Thoracic aorta (tissue), 2 donors: ENCODE data around the gene USP47. TPM values are rescaled to one million over a fixed set of nuclear protein-coding genes. Genes with fewer than 3 reads are reported as not detected.

Experiments used
- ATAC-seq: fragments of 150-250 bp; one replicate; pipeline ENCODE4 v1.8.0; 2017; ENCODE audit warnings: low read depth; ENCODE audit not compliant: insufficient number of reproducible peaks, low FRiP score
- DNase-seq: peaks from one replicate; pipeline ENCODE4 v3.0.0-alpha.2; 2020; ENCODE audit warnings: low spot score
- H3K27ac ChIP-seq, 2 donors: fragments of 200-600 bp; sonication (generic); 1 replicate in 1 of 2; 2 replicates in 1 of 2; pipeline ENCODE4 v1.5.1; 2016; ENCODE audit warnings: mild to moderate bottlenecking in 2 of 2, moderate library complexity in 2 of 2
- H3K27me3 ChIP-seq: fragments of 200-600 bp; sonication (generic); replicated peaks from 2 replicates; pipeline ENCODE4 v1.6.0; 2016; ENCODE audit warnings: mild to moderate bottlenecking; ENCODE audit not compliant: insufficient read depth
- H3K36me3 ChIP-seq: fragments of 200-600 bp; sonication (generic); one replicate; pipeline ENCODE4 v1.5.1; 2016
- H3K4me1 ChIP-seq, 2 donors: fragments of 200-600 bp; sonication (generic); 1 replicate in 1 of 2; 2 replicates in 1 of 2; pipeline versions ENCODE4 v1.5.1 to v1.6.0; 2016; ENCODE audit warnings: low read depth in 2 of 2, mild to moderate bottlenecking in 1 of 2; ENCODE audit not compliant: control insufficient read depth in 1 of 2
- H3K4me3 ChIP-seq: fragments of 200-600 bp; sonication (generic); 2 replicates; pipeline ENCODE4 v1.5.1; 2016; ENCODE audit warnings: mild to moderate bottlenecking
- H3K9me3 ChIP-seq: fragments of 200-600 bp; sonication (generic); 2 replicates; pipeline ENCODE4 v1.5.1; 2016
- total RNA-seq, 2 donors: library from RNA; depleted of rRNA; stranded (reverse); fragments of >200 nt; gene quantifications; one replicate each; pipeline versions ENCODE4 v1.1.0 to v1.2.3, GENCODE V29; 2016
- TF ChIP-seq, protein P1 (sequence below): fragments of 200-600 bp; sonication (generic); IDR thresholded peaks from one replicate; pipeline ENCODE4 v1.5.1; 2019; ENCODE audit warnings: antibody characterized with exemption

Gene USP47
- total RNA-seq, 2 donors from 2014 or later, result 55.0 to 86.4 TPM

DNA sequence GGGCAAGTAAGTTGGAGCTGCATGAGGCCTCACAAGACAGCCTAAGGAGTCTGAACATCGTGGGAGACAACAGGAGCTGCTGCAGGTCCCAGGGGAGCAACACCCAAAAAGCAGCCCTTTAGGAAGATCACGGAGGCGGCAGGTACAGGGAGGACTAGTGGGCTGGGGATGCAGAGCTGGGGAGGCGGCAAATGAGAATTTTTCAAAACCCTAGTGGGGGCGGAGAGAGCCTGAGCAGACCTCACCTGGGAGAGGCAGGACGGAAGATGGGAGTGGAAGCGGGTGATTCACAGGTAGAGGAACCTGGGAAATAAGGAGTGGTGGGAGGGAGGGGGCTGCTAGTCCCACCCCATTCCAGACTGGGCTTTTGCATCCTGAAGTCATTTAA, 124.6 kb downstream of the USP47 start:
- no peak overlapping the region for H3K27ac ChIP-seq
- DNase-seq, result no peak
- ATAC-seq, result no peak
- TF ChIP-seq, protein P1, sequence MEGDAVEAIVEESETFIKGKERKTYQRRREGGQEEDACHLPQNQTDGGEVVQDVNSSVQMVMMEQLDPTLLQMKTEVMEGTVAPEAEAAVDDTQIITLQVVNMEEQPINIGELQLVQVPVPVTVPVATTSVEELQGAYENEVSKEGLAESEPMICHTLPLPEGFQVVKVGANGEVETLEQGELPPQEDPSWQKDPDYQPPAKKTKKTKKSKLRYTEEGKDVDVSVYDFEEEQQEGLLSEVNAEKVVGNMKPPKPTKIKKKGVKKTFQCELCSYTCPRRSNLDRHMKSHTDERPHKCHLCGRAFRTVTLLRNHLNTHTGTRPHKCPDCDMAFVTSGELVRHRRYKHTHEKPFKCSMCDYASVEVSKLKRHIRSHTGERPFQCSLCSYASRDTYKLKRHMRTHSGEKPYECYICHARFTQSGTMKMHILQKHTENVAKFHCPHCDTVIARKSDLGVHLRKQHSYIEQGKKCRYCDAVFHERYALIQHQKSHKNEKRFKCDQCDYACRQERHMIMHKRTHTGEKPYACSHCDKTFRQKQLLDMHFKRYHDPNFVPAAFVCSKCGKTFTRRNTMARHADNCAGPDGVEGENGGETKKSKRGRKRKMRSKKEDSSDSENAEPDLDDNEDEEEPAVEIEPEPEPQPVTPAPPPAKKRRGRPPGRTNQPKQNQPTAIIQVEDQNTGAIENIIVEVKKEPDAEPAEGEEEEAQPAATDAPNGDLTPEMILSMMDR, result no peak
- peaks cover 0 to 34% of the 10 kb centered on the region in 2 donors for H3K4me1 ChIP-seq
- H3K36me3 ChIP-seq, result no peaks in the 10 kb centered on the region
- no peaks in the 10 kb centered on the region for H3K27me3 ChIP-seq
- H3K9me3 ChIP-seq, result no peaks in the 10 kb centered on the region
- no peak overlapping the region for H3K4me3 ChIP-seq

DNA sequence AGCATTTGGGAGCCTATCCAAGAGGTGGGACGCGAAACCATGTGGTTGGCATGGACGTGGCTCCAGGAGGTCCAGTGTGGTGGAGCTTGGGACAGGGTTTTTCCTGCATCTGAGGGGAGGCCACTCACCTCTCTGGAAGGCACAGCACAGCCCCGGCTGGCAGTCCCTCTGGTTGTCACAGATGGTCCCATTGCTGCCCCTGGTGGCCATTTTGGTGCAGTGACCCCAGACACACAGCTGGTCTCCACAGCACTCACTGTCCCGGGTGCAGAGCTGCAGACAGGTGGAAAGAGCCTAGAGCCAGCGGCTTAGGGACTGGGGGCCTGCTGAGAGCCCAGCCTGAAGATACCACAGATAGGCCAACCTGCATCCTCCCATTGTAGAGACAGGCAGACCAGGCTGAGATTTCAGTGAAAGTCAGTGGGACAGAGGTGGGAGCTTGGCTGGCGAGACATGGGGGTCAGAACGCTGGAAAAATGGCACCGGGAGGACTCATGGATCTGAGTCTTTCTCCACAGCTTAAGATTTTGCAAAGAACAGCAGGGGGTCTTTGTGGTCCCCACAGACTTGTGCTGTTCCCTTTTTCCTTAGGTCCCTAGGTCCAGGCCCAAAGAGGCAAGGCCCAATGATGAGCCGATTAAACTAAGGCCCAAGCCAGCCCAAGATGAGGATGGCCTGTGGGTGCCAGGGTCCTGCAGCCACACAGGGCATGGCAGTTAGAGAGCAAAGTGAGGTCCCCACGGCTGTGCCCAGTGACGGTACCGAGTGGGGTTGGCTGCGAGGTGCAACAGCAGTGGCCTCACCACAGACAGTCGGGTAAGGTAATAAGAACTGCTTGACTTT, 125.3 kb downstream of the USP47 start:
- TF ChIP-seq, protein P1, result peak; percentile 81
- no peaks in the 10 kb centered on the region for H3K36me3 ChIP-seq
- DNase-seq, result no peak

DNA sequence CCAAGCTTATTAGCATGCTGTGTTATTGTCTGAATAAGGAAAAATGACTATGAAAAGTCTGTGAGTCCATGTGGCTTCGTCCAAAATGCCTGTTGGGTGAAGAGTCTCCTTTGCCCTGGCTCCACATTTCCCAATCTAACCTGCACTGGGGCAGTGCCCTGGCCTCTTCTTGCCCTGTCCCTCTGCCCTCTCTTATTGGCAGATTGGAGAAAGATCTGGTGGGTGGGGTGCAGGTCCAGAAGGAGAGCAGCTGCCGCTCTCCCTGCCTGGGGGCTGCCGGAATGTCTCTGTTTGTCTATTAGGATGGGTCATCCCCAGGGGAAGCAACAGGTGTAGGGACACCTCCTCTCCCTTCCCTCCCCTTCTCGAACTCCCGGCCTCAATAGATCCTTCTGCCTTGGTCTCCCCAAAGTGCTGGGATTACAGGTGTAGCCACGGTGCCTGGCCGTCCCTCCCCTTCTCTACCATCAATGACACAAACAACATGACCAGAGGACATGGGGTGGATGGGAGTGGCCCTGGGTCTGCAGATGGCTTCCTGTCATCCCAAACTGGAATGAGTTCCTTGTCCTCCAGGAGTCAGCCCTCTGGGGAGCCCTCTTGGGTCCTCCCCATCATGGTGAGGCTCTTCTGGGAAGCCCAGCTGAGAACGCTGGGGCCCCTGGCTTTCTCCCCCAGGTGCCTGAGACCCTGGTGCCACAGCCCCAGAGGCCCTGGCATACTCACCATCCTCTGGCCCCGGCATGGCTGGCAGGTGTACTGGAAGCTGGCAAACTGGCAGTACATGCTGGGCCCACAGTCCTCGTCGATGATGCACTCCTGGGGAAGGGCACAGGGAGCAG, 126.1 kb downstream of the USP47 start:
- Histone ChIP-seq H3K36me3 (no peaks in the 10 kb centered on the region), H3K27me3 (no peaks in the 10 kb centered on the region), H3K27ac (no peak overlapping the region), H3K4me3 (no peak overlapping the region), H3K9me3 (no peaks in the 10 kb centered on the region), H3K4me1 (peaks cover 6 to 49% of the 10 kb centered on the region in 2 donors)
- DNase-seq, result no peak
- no peak for ATAC-seq
- TF ChIP-seq, protein P1, result no peak

More for the DNA sequence above, 125.3 kb downstream of the USP47 start:
- H3K4me3 ChIP-seq, result no peak overlapping the region
- H3K27me3 ChIP-seq, result no peaks in the 10 kb centered on the region
- peaks cover 0 to 41% of the 10 kb centered on the region in 2 donors for H3K4me1 ChIP-seq
- H3K9me3 ChIP-seq, result no peaks in the 10 kb centered on the region
- no peak for ATAC-seq
- no peak overlapping the region for H3K27ac ChIP-seq

- DNase-seq, result no peak
- ATAC-seq, result no peak
- no peaks in the 10 kb centered on the region for H3K27me3 ChIP-seq
- H3K4me3 ChIP-seq, result no peak overlapping the region
- no peaks in the 10 kb centered on the region for H3K9me3 ChIP-seq
- H3K36me3 ChIP-seq, result no peaks in the 10 kb centered on the region
- H3K27ac ChIP-seq, result peak overlapping the region in 1 of 2 donors; percentile 30
- TF ChIP-seq, protein P1, result no peak
- H3K4me1 ChIP-seq, result peaks cover 10 to 57% of the 10 kb centered on the region in 2 donors
These were observed 126.9 kb downstream of the USP47 start for GRCh38 chr11:11968511-11969280.
